ENCODE results near the gene PDZD4.

The PDZD4 gene

DNA sequence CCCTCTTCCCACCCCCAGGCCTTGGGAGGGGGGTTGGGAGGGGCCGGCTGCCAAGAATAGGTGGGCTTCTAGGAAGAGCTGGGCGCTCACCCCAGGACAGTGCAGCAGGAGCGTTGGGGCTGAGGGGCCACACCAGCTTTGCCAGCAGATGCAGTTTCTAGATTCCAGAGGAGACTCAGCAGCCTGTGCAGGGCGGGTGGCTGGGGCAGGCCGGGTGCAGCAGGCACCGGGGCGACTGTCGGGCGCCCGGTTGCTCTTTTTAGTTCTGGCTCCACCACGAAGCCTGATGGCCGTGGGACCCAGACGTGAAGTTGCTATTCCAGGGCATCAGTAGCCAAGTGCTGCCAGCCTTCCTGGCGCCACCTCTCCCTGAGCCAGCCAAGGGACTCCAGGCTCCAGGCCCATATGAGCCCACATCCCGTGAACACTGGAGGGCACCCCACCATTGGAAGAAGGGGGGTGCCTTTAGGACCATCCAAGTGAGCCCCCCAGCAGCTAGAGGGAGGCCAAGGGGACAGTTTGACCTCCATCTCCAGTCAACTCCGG, 30.1 kb downstream of the PDZD4 start:
- Mint-ChIP-seq H3K9me3 (no peaks in the 10 kb centered on the region), H3K4me1 (ENCODE audit: low read depth) (peaks cover 5% of the 10 kb centered on the region), H3K4me3 (no peak overlapping the region), H3K27ac (no peak overlapping the region), H3K36me3 (ENCODE audit: low read depth) (peaks cover 2% of the 10 kb centered on the region), H3K27me3 (ENCODE audit: low read depth) (no peaks in the 10 kb centered on the region)

GRCh38 chrX:153799326-153799725, 31.0 kb downstream of the PDZD4 start:
- Mint-ChIP-seq H3K4me3 (no peak overlapping the region), H3K9me3 (no peaks in the 10 kb centered on the region), H3K27ac (no peak overlapping the region), H3K27me3 (ENCODE audit: low read depth) (no peaks in the 10 kb centered on the region), H3K36me3 (ENCODE audit: low read depth) (peaks cover 4% of the 10 kb centered on the region), H3K4me1 (ENCODE audit: low read depth) (peaks cover 5% of the 10 kb centered on the region)

DNA sequence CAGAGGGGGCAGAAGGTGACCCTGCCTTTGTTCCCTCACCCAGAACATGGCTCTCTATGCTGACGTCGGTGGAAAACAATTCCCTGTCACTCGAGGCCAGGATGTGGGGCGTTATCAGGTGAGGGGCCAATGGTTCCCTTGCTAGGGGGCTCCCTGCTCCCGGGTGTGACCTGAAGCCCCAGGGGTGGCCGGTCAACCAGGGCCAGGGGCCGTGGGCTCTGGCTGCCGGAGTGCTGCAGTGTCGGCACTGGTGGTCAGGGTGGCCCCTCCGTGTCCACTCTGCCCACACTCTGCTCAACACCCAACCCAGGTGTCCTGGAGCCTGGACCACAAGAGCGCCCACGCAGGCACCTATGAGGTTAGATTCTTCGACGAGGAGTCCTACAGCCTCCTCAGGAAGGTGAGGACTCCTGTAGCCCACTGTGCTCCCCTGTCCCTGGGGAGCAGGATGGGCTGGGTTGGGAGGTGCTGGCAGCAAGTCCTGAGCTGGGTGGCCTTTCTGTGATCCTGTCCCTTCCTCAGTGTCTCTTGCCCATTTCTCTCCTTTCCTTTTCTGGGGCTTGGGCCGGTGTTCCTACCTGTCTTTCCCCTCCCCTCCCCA, 32.8 kb downstream of the PDZD4 start:
- H3K27me3 Mint-ChIP-seq (ENCODE audit: low read depth): no peaks in the 10 kb centered on the region
- H3K27ac Mint-ChIP-seq: no peak overlapping the region
- H3K4me3 Mint-ChIP-seq: no peak overlapping the region
- H3K4me1 Mint-ChIP-seq (ENCODE audit: low read depth): peaks cover 12% of the 10 kb centered on the region
- peaks cover 9% of the 10 kb centered on the region for H3K36me3 Mint-ChIP-seq (ENCODE audit: low read depth)
- H3K9me3 Mint-ChIP-seq: no peaks in the 10 kb centered on the region

GRCh38 chrX:153794897-153795816, 35.2 kb downstream of the PDZD4 start:
- Mint-ChIP-seq H3K4me1 (ENCODE audit: low read depth) (peaks cover 12% of the 10 kb centered on the region), H3K4me3 (peak overlapping the region; percentile 98), H3K9me3 (no peaks in the 10 kb centered on the region), H3K27ac (peak overlapping the region; percentile 72), H3K27me3 (ENCODE audit: low read depth) (no peaks in the 10 kb centered on the region), H3K36me3 (ENCODE audit: low read depth) (peaks cover 10% of the 10 kb centered on the region)

GRCh38 chrX:153794018-153794896, 36.1 kb downstream of the PDZD4 start, which contains the start of the genes IDH3G and SSR4:
Gene IDH3G, minus strand, starts transcription at chrX:153794375. Its CDS starts 49 bp downstream, at chrX:153794326.
Gene SSR4, plus strand, starts transcription at chrX:153794668. Its CDS starts 20 bp downstream, at chrX:153794688.
- peaks cover 12% of the 10 kb centered on the region for H3K4me1 Mint-ChIP-seq (ENCODE audit: low read depth)
- H3K27ac Mint-ChIP-seq: peak within 1 kb of the TSS; percentile 90
- no peaks in the 10 kb centered on the region for H3K27me3 Mint-ChIP-seq (ENCODE audit: low read depth)
- H3K4me3 Mint-ChIP-seq: peak within 1 kb of the TSS; percentile 98
- no peaks in the 10 kb centered on the region for H3K9me3 Mint-ChIP-seq
- H3K36me3 Mint-ChIP-seq (ENCODE audit: low read depth): peaks cover 10% of the 10 kb centered on the region

DNA sequence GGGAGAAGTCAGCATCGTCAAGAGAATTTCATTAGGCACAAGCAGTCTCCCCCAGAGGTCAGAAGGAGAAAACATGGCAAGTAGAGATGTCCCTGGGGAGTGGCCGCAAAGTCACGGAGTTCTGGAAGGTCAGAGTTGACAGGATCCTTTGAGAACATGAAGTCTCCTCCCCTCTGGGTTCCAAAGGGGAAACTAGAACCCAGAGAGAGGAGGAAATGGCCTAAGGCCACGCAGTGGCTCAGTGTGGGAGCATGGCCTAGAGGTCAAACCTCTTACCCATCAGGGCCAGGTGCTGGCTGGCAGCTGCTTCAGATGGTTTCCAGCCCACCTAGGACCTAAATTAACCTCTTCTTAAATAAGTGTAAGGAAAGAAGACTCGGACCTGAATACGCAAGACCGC, 37.1 kb downstream of the PDZD4 start:
- Mint-ChIP-seq H3K4me1 (ENCODE audit: low read depth) (peaks cover 12% of the 10 kb centered on the region), H3K27me3 (ENCODE audit: low read depth) (no peaks in the 10 kb centered on the region), H3K36me3 (ENCODE audit: low read depth) (peaks cover 10% of the 10 kb centered on the region), H3K27ac (peak overlapping the region; percentile 90), H3K4me3 (peak overlapping the region; percentile 98), H3K9me3 (no peaks in the 10 kb centered on the region)

GRCh38 chrX:153792368-153792767, 38.0 kb downstream of the PDZD4 start:
- H3K27ac Mint-ChIP-seq: no peak overlapping the region

DNA sequence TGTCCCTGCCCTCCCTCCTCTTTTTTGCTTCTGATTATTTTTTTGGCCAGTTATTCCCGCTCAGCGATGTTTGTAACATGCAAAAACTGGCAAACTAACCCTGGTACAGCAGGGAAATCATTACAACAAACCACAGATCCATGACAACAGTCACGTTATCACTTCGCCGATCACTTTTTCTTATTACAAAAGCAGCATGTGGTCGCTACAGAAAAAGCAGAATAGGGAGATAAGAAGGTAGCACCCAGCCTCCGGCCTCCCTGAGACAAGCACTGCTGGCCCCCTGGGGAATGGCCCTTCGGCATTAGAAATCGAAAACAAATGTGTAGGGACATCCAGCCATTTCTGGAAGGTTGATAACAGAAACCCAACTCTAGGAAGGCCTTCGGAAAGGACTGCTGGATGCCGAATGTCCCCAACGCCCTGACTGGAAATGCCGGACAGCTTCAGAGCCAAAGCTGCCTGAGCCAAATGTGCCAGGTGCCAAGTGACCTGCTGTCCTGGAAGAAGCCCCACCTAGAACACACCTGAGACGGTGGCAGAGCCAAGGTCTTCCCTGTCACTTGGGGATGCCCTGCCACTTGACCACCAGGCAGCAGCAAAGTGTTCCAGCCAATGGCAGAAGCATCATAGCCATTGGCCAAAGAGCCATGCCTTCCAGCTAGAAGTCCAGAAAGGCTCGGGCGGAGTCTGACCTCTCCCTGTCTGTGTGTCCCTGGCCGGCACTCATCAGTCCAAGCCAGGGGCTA, 39.1 kb downstream of the PDZD4 start:
- peaks cover 8% of the 10 kb centered on the region for H3K36me3 Mint-ChIP-seq (ENCODE audit: low read depth)
- H3K4me3 Mint-ChIP-seq: no peak overlapping the region
- H3K9me3 Mint-ChIP-seq: no peaks in the 10 kb centered on the region
- no peaks in the 10 kb centered on the region for H3K27me3 Mint-ChIP-seq (ENCODE audit: low read depth)
- no peak overlapping the region for H3K27ac Mint-ChIP-seq
- peaks cover 11% of the 10 kb centered on the region for H3K4me1 Mint-ChIP-seq (ENCODE audit: low read depth)

More at GRCh38 chrX:153792368-153792767, 38.0 kb downstream of the PDZD4 start:
- Mint-ChIP-seq H3K36me3 (ENCODE audit: low read depth) (peaks cover 8% of the 10 kb centered on the region), H3K4me1 (ENCODE audit: low read depth) (peaks cover 12% of the 10 kb centered on the region), H3K9me3 (no peaks in the 10 kb centered on the region), H3K27me3 (ENCODE audit: low read depth) (no peaks in the 10 kb centered on the region), H3K4me3 (no peak overlapping the region)

GRCh38 chrX:153789654-153790053, 40.7 kb downstream of the PDZD4 start:
- H3K27ac Mint-ChIP-seq: no peak overlapping the region
- H3K4me3 Mint-ChIP-seq: no peak overlapping the region
- H3K9me3 Mint-ChIP-seq: no peaks in the 10 kb centered on the region
- H3K4me1 Mint-ChIP-seq (ENCODE audit: low read depth): peaks cover 7% of the 10 kb centered on the region
- peaks cover 6% of the 10 kb centered on the region for H3K36me3 Mint-ChIP-seq (ENCODE audit: low read depth)
- H3K27me3 Mint-ChIP-seq (ENCODE audit: low read depth): no peaks in the 10 kb centered on the region

DNA sequence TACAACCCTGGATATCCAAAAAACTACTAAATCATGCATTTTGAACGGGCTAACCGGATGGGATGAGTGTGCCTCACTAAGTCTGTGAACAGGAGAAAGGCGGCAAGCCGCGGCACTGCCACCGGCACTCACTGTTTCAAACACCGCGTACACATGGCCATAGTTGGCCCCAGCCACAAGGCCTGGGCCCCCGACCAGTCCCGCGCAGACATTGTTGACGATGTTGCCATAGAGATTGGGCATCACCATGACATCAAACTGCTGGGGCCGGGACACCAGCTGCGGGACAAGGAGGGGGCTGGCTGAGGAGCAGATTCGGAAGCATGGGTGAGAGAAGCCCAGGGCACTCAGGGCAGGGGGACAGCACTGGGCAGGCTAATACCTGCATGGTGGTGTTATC, 43.7 kb downstream of the PDZD4 start:
- H3K27me3 Mint-ChIP-seq (ENCODE audit: low read depth): no peaks in the 10 kb centered on the region
- H3K27ac Mint-ChIP-seq: no peak overlapping the region
- no peaks in the 10 kb centered on the region for H3K9me3 Mint-ChIP-seq
- H3K4me1 Mint-ChIP-seq (ENCODE audit: low read depth): no peaks in the 10 kb centered on the region
- peaks cover 1% of the 10 kb centered on the region for H3K36me3 Mint-ChIP-seq (ENCODE audit: low read depth)
- H3K4me3 Mint-ChIP-seq: no peak overlapping the region

- H3K27ac Mint-ChIP-seq: no peak overlapping the region
- H3K4me3 Mint-ChIP-seq: no peak overlapping the region
- peaks cover 3% of the 10 kb centered on the region for H3K27me3 Mint-ChIP-seq (ENCODE audit: low read depth)
- no peaks in the 10 kb centered on the region for H3K4me1 Mint-ChIP-seq (ENCODE audit: low read depth)
- H3K9me3 Mint-ChIP-seq: no peaks in the 10 kb centered on the region
- H3K36me3 Mint-ChIP-seq (ENCODE audit: low read depth): no peaks in the 10 kb centered on the region
These were observed 45.9 kb downstream of the PDZD4 start for GRCh38 chrX:153784325-153784967.

DNA sequence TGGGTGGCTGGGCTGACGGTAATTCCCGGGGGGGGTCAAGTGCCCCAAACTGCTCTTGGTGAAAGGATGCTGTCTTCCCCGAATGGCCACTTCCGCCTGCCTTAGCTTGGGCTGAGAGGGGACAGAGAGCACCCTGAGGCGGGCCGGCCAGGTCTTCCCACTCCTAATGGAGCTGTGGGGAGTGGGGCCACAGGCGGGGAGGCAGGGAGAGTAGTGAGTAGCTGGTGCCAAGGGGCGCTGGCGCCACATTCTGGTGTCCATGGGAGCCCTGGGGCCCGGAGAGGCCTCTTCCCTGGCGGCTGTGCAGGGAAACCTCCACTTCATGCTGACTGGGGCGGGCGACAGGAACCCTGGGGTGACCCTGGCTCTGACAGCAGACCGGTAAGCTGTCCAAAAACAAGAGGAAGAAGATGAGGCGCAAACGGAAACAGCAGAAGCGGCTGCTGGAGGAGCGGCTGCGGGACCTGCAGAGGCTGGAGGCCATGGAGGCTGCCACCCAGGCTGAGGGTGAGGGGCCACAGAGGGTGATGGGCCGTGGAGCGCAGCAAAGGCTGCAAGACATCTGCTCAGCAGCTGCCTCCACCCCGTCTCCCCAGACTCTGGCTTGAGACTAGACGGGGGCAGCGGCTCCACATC, 46.8 kb downstream of the PDZD4 start:
- peaks cover 3% of the 10 kb centered on the region for H3K27me3 Mint-ChIP-seq (ENCODE audit: low read depth)
- no peaks in the 10 kb centered on the region for H3K9me3 Mint-ChIP-seq
- H3K36me3 Mint-ChIP-seq (ENCODE audit: low read depth): no peaks in the 10 kb centered on the region
- H3K4me1 Mint-ChIP-seq (ENCODE audit: low read depth): no peaks in the 10 kb centered on the region
- no peak overlapping the region for H3K27ac Mint-ChIP-seq
- no peak overlapping the region for H3K4me3 Mint-ChIP-seq

DNA sequence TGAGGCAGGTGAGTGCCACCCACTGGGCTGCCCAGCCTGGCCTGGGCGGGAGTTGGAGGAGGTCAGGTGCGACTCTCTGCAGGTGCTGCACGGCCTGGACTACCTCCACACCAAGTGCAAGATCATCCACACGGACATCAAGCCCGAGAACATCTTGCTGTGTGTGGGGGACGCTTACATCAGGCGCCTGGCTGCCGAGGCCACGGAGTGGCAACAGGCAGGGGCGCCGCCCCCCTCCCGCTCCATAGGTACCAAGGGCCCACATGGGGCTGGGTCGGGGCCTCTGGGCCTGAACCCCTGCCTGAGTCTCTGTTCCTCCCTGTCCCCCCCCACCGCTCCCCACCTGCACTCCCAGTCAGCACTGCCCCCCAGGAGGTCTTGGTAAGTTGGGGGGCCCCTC, 47.5 kb downstream of the PDZD4 start:
- Mint-ChIP-seq H3K36me3 (ENCODE audit: low read depth) (no peaks in the 10 kb centered on the region), H3K4me3 (no peak overlapping the region), H3K9me3 (no peaks in the 10 kb centered on the region), H3K4me1 (ENCODE audit: low read depth) (no peaks in the 10 kb centered on the region), H3K27ac (no peak overlapping the region), H3K27me3 (ENCODE audit: low read depth) (peaks cover 3% of the 10 kb centered on the region)
